HG02840 (cell line): ENCODE measurements around the gene RNF212B.
A peak's percentile ranks its signal among the peaks of the same experiment; 100 is the strongest.

Experiments
- ATAC-seq: cut with Tn5 transposase; IDR thresholded peaks from one replicate; pipeline ENCODE4 v1.9.1; 2021; ENCODE audit warnings: mild to moderate bottlenecking, moderate library complexity, moderate number of reproducible peaks; ENCODE audit not compliant: unreplicated experiment, low FRiP score

Gene RNF212B

GRCh38 chr14:23310546-23310945, 72.8 kb downstream of the RNF212B start:
- ATAC-seq, result no peak

GRCh38 chr14:23316300-23316699, 78.6 kb downstream of the RNF212B start:
- no peak for ATAC-seq

- ATAC-seq, result no peak
These were observed 82.2 kb downstream of the RNF212B start for GRCh38 chr14:23319746-23320583.

GRCh38 chr14:23320584-23321571, 83.1 kb downstream of the RNF212B start, which contains the start of gene PABPN1:
Gene PABPN1 (plus strand): TSS chr14:23321457. CDS start chr14:23321470, 13 bp downstream.
- ATAC-seq, result peak; percentile 91

- ATAC-seq, result peak; percentile 13
These were observed 84.1 kb downstream of the RNF212B start for GRCh38 chr14:23321572-23322547.
